Naive thymus-derived CD4-positive, alpha-beta T cell (primary cell): ENCODE results near the gene SNHG17. TPM values are rescaled to one million over a fixed set of nuclear protein-coding genes. Genes with fewer than 3 reads are reported as not detected.
"Not testable (repeated sequence)": the region's sequence is repeated elsewhere in the genome, so short reads cannot be mapped to it uniquely, and the experiment has no call there.

Experiments used
- ATAC-seq: fragments of 150-1000 bp; cut with Tn5 transposase; 2 replicates; pipeline ENCODE4 v1.10.0; 2021; ENCODE audit warnings: mild to moderate bottlenecking, moderate library complexity
- CTCF ChIA-PET: fragments of 350-600 bp; sonication (Branson Sonifier 250); formaldehyde crosslinking; loops from one replicate; lab custom pipeline; 2021; ENCODE audit warnings: antibody characterized with exemption; lab: Charles Lee
- POLR2A ChIA-PET: fragments of 350-600 bp; sonication (Branson Sonifier 250); formaldehyde crosslinking; loops from one replicate; lab custom pipeline; 2021; ENCODE audit warnings: antibody characterized with exemption, inconsistent platforms; lab: Charles Lee
- DNase-seq, 9 donors: peaks; one replicate each; pipeline versions ENCODE4 v3.0.0 to v3.0.0-alpha.2; 2020 to 2022; ENCODE audit warnings: mixed read lengths in 1 of 9
- H3K27ac ChIP-seq: one replicate; pipeline ENCODE4 v1.7.0; 2013; ENCODE audit warnings: mild to moderate bottlenecking, low read depth, low read length, moderate library complexity
- H3K27me3 ChIP-seq, 2 donors: one replicate each; pipeline ENCODE4 v1.7.0; 2013; ENCODE audit warnings: low read length in 2 of 2, mild to moderate bottlenecking in 2 of 2, moderate library complexity in 2 of 2; ENCODE audit not compliant: control insufficient read depth in 2 of 2, insufficient read depth in 2 of 2
- H3K36me3 ChIP-seq, 3 experiments: 1 replicate in 2 of 3; 2 replicates in 1 of 3; pipeline ENCODE4 v1.7.0; 2013; ENCODE audit warnings: low read length in 3 of 3, mild to moderate bottlenecking in 3 of 3, moderate library complexity in 1 of 3; ENCODE audit not compliant: insufficient read depth in 3 of 3, control insufficient read depth in 2 of 3
- H3K4me1 ChIP-seq, 2 donors: one replicate each; pipeline ENCODE4 v1.7.0; 2013; ENCODE audit warnings: low read length in 2 of 2, mild to moderate bottlenecking in 2 of 2, moderate library complexity in 1 of 2; ENCODE audit not compliant: control insufficient read depth in 2 of 2, insufficient read depth in 2 of 2
- H3K4me3 ChIP-seq: 2 replicates; pipeline ENCODE4 v1.7.0; 2013; ENCODE audit warnings: mild to moderate bottlenecking, low read length
- H3K9me3 ChIP-seq, 3 experiments: 1 replicate in 2 of 3; 2 replicates in 1 of 3; pipeline ENCODE4 v1.7.0; 2013; ENCODE audit warnings: low read length in 3 of 3; ENCODE audit not compliant: control insufficient read depth in 2 of 3
- H3K27ac Mint-ChIP-seq, 9 donors: one replicate each; pipeline ENCODE4 v1.8.0; 2020 to 2022; ENCODE audit warnings: mixed read lengths in 9 of 9, mild to moderate bottlenecking in 8 of 9, moderate library complexity in 5 of 9, inconsistent platforms in 2 of 9
- H3K27me3 Mint-ChIP-seq, 5 donors: one replicate each; pipeline ENCODE4 v1.8.0; 2021 to 2022; ENCODE audit warnings: mixed read lengths in 5 of 5, mild to moderate bottlenecking in 1 of 5
- H3K36me3 Mint-ChIP-seq, 5 donors: one replicate each; pipeline ENCODE4 v1.8.0; 2020 to 2022; ENCODE audit warnings: mixed read lengths in 5 of 5, mild to moderate bottlenecking in 3 of 5, inconsistent platforms in 1 of 5
- H3K4me1 Mint-ChIP-seq, 7 donors: one replicate each; pipeline ENCODE4 v1.8.0; 2020 to 2022; ENCODE audit warnings: mixed read lengths in 7 of 7, mild to moderate bottlenecking in 3 of 7, inconsistent platforms in 1 of 7
- H3K4me3 Mint-ChIP-seq, 10 donors: one replicate each; pipeline ENCODE4 v1.8.0; 2020 to 2022; ENCODE audit warnings: mild to moderate bottlenecking in 10 of 10, mixed read lengths in 10 of 10, moderate library complexity in 6 of 10, inconsistent platforms in 2 of 10
- H3K9me3 Mint-ChIP-seq, 11 donors: one replicate each; pipeline ENCODE4 v1.8.0; 2020 to 2022; ENCODE audit warnings: mixed read lengths in 11 of 11, mild to moderate bottlenecking in 4 of 11, inconsistent platforms in 1 of 11, moderate library complexity in 1 of 11
- intact Hi-C, 2 donors: fragments of 100-400 bp; cut with micrococcal nuclease; formaldehyde crosslinking; loops; one replicate each; pipeline ENCODE4 v1.15.1; 2023
- polyA plus RNA-seq, 2 donors: library from polyadenylated mRNA; unstranded; fragments of 300-500 nt; fragmentation: Illumina TruSeq; gene quantifications; one replicate each; pipeline ENCODE4 v1.2.3, GENCODE V29; 2021
- total RNA-seq, 6 experiments: library from RNA in 5 of 6; stranded (reverse) in 5 of 6; gene quantifications; 1 replicate in 5 of 6; 2 replicates in 1 of 6; pipeline ENCODE4 v1.2.3 and lab custom pipeline; 2021 to 2026

The SNHG17 gene
- total and polyA plus RNA-seq, 7 experiments from 2014 or later: 40.2 to 141 (median 52.4) TPM

DNA sequence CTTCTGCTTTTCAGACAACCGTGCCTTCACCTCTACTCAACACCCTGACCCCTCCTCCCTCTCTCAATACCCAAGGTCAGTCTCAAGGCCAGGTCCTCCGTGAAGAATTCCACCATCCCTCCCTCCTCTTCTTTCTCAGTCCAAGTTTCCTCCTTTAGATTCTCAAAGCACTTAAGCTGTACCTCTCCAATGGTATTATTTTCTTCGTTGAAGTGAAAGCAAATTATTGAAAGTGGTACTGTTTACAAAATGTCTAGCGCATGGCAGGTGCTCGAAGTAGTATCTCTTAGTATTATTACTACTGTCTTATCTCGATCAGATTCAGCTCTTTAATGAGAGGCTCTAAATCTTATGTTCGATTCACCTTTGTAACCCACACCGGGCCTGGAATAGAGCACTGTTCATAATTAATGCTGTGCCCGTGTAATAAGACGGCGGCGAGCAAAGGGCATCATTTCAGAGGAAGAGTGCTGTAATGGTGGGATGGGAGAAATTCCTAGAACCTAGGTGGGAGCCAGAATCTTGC is 36.9 kb upstream of the SNHG17 start:
- no peaks in the 10 kb centered on the region for H3K9me3 ChIP-seq
- no peak for DNase-seq
- H3K4me1 ChIP-seq: peaks cover 21 to 24% of the 10 kb centered on the region in 2 donors
- peaks cover 0 to 14% (median 0%) of the 10 kb centered on the region in 5 donors for H3K27me3 Mint-ChIP-seq
- peak; percentile 3 for ATAC-seq
- peaks cover 0 to 5% (median 0%) of the 10 kb centered on the region in 5 donors for H3K36me3 Mint-ChIP-seq
- intact Hi-C loops: loop anchor here (1.0 kb wide), 3 partner anchors 26 to 490 kb away; partner anchors contain the start of genes SNHG17 (in 2 of the 2) and DHX35 (in 1 of the 2)
- H3K36me3 ChIP-seq: no peaks in the 10 kb centered on the region
- H3K4me3 Mint-ChIP-seq: peak overlapping the region; percentile 87 to 94 (median 92)
- H3K4me1 Mint-ChIP-seq: peaks cover 34 to 50% (median 45%) of the 10 kb centered on the region in 7 donors
- peaks cover 0 to 3% (median 0%) of the 10 kb centered on the region in 11 donors for H3K9me3 Mint-ChIP-seq
- H3K27ac Mint-ChIP-seq: peak overlapping the region; percentile 87 to 97 (median 94)
- POLR2A ChIA-PET: interaction anchor here (0.9 to 3.9 kb wide), 9 partner anchors 15 to 439 kb away, joined by 3 to 48 read pairs (median 3); partner anchors contain the start of genes SNHG17 and TTI1
- H3K27ac ChIP-seq: peak overlapping the region; percentile 80
- CTCF ChIA-PET: interaction anchor here (0.9 to 2.1 kb wide), 3 partner anchors 20 to 37 kb away, joined by 3 to 18 read pairs (median 9); partner anchors contain the start of gene SNHG17
- H3K4me3 ChIP-seq: peak overlapping the region; percentile 57
- no peaks in the 10 kb centered on the region for H3K27me3 ChIP-seq

DNA sequence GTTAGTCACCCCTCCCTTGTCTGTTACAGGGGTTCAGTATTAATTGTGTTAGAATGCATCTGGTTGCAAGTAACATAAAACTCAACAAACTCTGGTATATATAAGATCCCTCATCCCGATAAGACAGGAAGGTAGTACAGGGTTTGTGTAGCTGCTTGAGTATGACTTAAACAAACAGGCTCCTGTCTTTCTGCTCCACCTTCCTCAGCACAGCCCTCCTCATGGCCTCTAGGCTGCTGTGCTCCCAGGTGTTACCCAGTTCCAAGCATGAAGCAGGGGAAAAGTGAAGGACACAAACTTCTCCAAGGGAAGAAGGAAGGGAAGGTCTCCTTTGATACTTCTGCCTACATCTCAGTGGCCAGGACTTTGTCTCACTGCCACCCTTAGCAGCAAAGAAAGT is 36.1 kb upstream of the SNHG17 start:
- ATAC-seq (no peak), DNase-seq (no peak)
- H3K27ac Mint-ChIP-seq: peak overlapping the region in 8 of 9 donors; percentile 72 to 97 (median 94)
- H3K36me3 ChIP-seq: no peaks in the 10 kb centered on the region
- peaks cover 0 to 5% (median 0%) of the 10 kb centered on the region in 5 donors for H3K36me3 Mint-ChIP-seq
- ChIA-PET CTCF (no interaction called here), POLR2A (interaction anchor here (1.2 to 3.9 kb wide), 2 partner anchors 24 to 36 kb away, joined by 4 to 48 read pairs; partner anchors contain the start of gene SNHG17)
- H3K4me3 Mint-ChIP-seq: peak overlapping the region in 3 of 10 donors; percentile 6 to 92 (median 12)
- H3K9me3 Mint-ChIP-seq: peaks cover 0 to 3% (median 0%) of the 10 kb centered on the region in 11 donors
- H3K4me1 ChIP-seq: peaks cover 21% of the 10 kb centered on the region in 2 donors
- no peaks in the 10 kb centered on the region for H3K9me3 ChIP-seq
- H3K27me3 Mint-ChIP-seq: peaks cover 0 to 14% (median 0%) of the 10 kb centered on the region in 5 donors
- peaks cover 29 to 42% (median 37%) of the 10 kb centered on the region in 7 donors for H3K4me1 Mint-ChIP-seq
- H3K27ac ChIP-seq: peak overlapping the region; percentile 80
- no peaks in the 10 kb centered on the region for H3K27me3 ChIP-seq
- H3K4me3 ChIP-seq: no peak overlapping the region
- intact Hi-C loops: no loop called here

DNA sequence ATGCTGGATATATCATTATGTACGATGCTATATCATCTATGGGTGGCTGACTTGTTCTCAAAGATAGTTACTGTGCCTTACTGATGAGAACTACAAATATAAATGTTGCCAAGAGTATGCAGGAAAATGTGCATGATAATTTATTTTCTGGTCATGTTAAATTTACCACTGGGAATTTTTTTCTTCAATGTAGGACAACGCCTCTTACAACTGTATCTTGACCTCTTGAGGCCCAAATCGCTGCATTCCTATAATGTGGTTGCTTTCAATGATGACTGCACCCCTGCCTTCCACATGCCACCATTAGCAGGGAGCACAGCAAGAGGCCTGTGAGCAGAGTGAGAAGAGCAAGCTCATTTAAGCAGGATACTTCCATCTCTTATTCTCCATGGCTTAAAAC is 31.9 kb upstream of the SNHG17 start:
- H3K9me3 Mint-ChIP-seq: peaks cover 0 to 3% (median 0%) of the 10 kb centered on the region in 11 donors
- H3K27ac Mint-ChIP-seq: no peak overlapping the region
- Histone ChIP-seq H3K27me3 (no peaks in the 10 kb centered on the region), H3K4me3 (no peak overlapping the region), H3K9me3 (no peaks in the 10 kb centered on the region), H3K27ac (no peak overlapping the region), H3K4me1 (no peaks in the 10 kb centered on the region), H3K36me3 (no peaks in the 10 kb centered on the region)
- DNase-seq (no peak), ATAC-seq (no peak)
- H3K4me3 Mint-ChIP-seq: no peak overlapping the region
- peaks cover 0 to 10% (median 0%) of the 10 kb centered on the region in 5 donors for H3K27me3 Mint-ChIP-seq
- POLR2A ChIA-PET: no interaction called here
- no peaks in the 10 kb centered on the region for H3K36me3 Mint-ChIP-seq
- intact Hi-C loops: no loop called here
- H3K4me1 Mint-ChIP-seq: peaks cover 4 to 8% (median 5%) of the 10 kb centered on the region in 7 donors
- CTCF ChIA-PET: no interaction called here

DNA sequence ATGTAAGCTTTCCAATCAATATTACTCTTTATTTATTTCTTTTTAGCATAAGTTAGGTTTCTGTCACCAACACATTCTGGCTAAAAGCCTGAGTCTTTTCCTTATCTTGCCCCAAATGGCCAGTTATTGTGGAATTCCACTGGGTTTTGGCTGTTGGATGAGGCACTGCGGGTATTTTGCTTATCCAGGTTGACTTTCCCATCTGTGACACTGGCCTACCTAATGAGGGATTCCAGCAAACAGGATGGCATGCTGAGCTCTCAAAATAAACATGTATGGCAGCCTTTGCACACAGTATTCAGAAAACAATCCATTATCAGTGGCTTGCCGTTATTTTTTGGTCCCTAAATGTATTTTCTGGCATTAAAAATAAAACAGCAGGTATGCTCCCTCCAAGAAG is 31.0 kb upstream of the SNHG17 start:
- Histone ChIP-seq H3K27me3 (no peaks in the 10 kb centered on the region), H3K27ac (no peak overlapping the region), H3K4me1 (no peaks in the 10 kb centered on the region), H3K36me3 (no peaks in the 10 kb centered on the region), H3K4me3 (no peak overlapping the region), H3K9me3 (no peaks in the 10 kb centered on the region)
- Mint-ChIP-seq H3K27me3 (peaks cover 0 to 7% (median 0%) of the 10 kb centered on the region in 5 donors), H3K36me3 (no peaks in the 10 kb centered on the region), H3K27ac (no peak overlapping the region), H3K4me1 (peaks cover 0 to 1% (median 0%) of the 10 kb centered on the region in 7 donors), H3K4me3 (no peak overlapping the region), H3K9me3 (peaks cover 0 to 3% (median 0%) of the 10 kb centered on the region in 11 donors)
- intact Hi-C loops: no loop called here
- POLR2A ChIA-PET: interaction anchor here (0.9 kb wide), 1 partner anchor 29 kb away, joined by 3 read pairs; no protein-coding TSS in a partner anchor
- DNase-seq (no peak), ATAC-seq (no peak)
- CTCF ChIA-PET: no interaction called here

DNA sequence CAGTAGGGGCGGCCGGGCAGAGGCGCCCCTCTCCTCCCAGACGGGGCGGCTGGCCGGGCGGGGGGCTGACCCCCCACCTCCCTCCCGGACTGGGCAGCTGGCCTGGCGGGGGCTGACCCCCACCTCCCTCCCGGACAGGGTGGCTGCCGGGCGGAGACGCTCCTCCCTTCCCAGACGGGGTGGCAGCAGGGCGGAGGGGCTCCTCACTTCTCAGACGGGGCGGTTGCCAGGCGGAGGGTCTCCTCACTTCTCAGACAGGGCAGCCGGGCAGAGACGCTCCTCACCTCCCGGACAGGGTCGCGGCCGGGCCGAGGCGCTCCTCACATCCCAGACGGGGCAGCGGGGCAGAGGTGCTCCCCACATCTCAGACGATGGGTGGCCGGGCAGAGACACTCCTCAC is 26.4 kb upstream of the SNHG17 start:
- CTCF ChIA-PET, H3K27me3 ChIP-seq, H3K9me3 ChIP-seq, H3K4me3 Mint-ChIP-seq, H3K4me3 ChIP-seq, POLR2A ChIA-PET, intact Hi-C loops, H3K27ac ChIP-seq, H3K4me1 ChIP-seq, H3K9me3 Mint-ChIP-seq, H3K36me3 ChIP-seq, H3K27ac Mint-ChIP-seq, H3K4me1 Mint-ChIP-seq, DNase-seq, H3K36me3 Mint-ChIP-seq, ATAC-seq: not testable (repeated sequence)
- H3K27me3 Mint-ChIP-seq: peaks cover 0 to 10% (median 0%) of the 10 kb centered on the region in 5 donors

DNA sequence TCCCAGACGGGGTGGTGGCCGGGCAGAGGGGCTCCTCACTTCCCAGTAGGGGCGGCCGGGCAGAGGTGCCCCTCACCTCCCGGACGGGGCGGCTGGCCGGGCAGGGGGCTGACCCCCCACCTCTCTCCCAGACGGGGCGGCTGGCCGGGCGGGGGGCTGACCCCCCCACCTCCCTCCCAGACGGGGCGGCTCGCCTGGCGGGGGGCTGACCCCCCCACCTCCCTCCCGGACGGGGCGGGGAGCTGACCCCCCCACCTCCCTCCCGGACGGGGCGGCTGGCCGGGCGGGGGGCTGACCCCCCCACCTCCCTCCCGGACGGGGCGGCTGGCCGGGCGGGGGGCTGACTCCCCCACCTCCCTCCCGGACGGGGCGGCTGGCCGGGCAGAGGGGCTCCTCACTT is 26.0 kb upstream of the SNHG17 start:
- intact Hi-C loops, H3K27ac Mint-ChIP-seq, H3K4me1 Mint-ChIP-seq, H3K4me3 ChIP-seq, H3K4me1 ChIP-seq, H3K36me3 ChIP-seq, H3K36me3 Mint-ChIP-seq, H3K27ac ChIP-seq, H3K27me3 ChIP-seq, POLR2A ChIA-PET, DNase-seq, H3K9me3 Mint-ChIP-seq, CTCF ChIA-PET, ATAC-seq, H3K4me3 Mint-ChIP-seq, H3K9me3 ChIP-seq: not testable (repeated sequence)
- H3K27me3 Mint-ChIP-seq: peaks cover 0 to 12% (median 0%) of the 10 kb centered on the region in 5 donors
